Cerebellar nuclear complex (tissue), 1 donor: ENCODE data around the gene TRIM40.
"Not testable (repeated sequence)": the region's sequence is repeated elsewhere in the genome, so short reads cannot be mapped to it uniquely, and the experiment has no call there.

Experiments
- DNase-seq, 2 experiments: peaks; one replicate each; lab custom pipeline; 2025; lab: John Stamatoyannopoulos, UW

TRIM40 gene

DNA sequence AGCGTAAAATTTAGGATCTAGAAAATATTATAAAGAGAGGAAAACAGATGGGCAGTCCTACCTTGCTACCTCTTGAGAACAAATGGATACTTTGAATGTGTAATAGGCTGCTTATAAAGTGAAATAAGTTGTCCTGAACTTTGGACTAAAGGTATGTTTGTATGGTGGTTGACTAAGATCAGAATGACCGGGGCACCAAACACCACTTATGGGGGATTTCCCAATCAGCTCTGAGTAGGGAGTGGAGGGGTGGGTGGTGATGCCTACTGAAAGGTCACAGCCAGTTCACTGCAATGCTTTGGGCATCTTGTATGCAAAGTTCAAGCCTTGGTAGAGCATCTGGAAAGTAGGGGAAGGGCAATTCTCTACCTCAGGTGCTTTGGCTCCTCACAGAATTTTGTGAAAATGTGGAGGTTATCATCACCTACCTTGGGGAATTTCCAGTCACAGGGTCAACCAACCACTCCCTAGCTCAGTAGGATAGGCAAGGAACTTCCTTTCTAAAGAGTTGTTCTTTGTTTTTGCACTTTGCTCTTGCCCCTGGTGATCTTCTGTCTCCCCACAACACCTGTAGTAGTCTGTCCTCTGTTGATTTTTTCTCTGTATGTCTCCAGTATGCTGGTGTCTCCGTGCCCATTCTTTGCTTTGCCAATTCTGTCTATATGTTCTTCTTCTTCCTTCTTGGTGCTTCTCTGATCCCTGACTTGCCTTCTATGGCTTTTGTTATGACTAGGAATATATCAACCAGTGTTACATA lies 22.8 kb upstream of the TRIM40 start, which contains the start of gene TRIM31:
Gene TRIM31 (minus strand): TSS at position 88 of the 757 bp plus-strand sequence. CDS start 285 bp downstream, outside the sequence.
- DNase-seq: no peak

- DNase-seq: no peak
Observed at GRCh38 chr6:30113841-30114240, 22.1 kb upstream of the TRIM40 start.

- no peak for DNase-seq
Observed at GRCh38 chr6:30116724-30117123, 19.2 kb upstream of the TRIM40 start.

GRCh38 chr6:30118691-30119090 lies 17.2 kb upstream of the TRIM40 start:
- not testable (repeated sequence) for DNase-seq

GRCh38 chr6:30121446-30122366 lies 14.2 kb upstream of the TRIM40 start:
- DNase-seq: no peak

DNA sequence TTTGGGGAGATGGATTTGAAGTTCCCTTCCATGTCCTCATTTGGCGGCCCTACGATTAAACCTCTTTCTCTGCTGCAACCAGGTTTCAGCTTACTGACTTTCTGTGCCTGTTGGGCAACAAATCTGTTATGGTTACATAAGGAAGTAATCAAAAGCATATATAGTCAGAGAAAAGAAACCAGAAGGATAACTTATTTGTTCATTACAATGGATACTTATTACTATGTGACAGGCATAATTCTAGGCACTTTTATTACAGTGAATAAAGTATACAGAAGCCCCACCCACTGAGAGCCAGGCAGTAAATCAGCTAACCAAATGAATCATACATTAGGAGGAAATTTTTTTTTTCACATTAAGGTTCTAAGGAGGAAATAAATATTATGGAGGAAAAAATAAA lies 13.4 kb upstream of the TRIM40 start:
- DNase-seq: no peak

GRCh38 chr6:30127238-30128093 lies 8.5 kb upstream of the TRIM40 start:
- no peak for DNase-seq

- DNase-seq: no peak
Observed at GRCh38 chr6:30129265-30130178, 6.4 kb upstream of the TRIM40 start.

GRCh38 chr6:30130179-30130679 lies 5.7 kb upstream of the TRIM40 start:
- DNase-seq: no peak

DNA sequence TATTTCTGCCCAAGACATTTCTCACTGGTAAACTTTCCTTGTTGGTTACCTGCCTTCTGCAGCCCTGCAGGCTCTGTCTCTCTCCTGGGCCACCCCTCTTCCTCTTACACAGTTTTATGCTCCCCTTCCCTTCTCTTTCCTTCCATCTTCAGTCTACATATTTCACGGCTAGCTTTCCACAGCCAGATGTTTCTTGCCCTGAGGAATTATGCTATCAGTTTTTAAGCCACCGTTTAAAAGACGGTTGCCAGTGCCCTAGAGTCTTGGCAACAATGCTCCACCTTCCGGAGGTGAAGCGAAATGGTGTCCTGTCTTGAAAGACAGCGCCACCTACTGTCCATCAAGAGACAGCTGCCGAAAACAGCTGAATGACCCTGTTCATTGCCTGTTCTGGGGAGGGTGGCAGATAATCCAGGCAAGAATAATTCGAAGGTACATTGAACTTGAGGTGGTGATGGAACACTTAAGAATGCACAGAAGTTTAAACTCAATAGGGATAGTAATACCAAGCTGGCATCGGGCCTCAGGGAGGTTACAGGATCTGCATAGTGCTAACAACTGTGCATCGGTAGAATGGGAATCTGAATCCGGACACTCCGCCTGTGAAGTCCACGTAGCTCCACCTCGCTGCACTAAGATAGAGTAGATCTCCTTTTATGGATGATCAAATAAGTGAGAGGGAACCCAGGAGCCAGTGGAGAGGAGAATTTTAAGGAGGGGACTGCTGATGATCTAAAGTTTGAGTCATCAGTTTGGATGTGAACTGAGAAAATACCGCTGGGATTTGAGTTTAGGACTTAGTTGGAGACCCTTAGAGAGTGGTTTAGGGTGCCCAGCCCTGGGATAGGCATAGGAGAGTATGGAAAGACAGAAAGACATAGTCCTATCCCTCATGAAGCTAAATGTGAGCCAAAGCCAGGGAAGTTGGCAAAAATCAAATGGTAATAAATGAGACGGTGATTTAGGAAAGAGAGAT lies 4.8 kb upstream of the TRIM40 start:
- peak; percentile 7 to 12 for DNase-seq

GRCh38 chr6:30131947-30132497 lies 3.9 kb upstream of the TRIM40 start:
- no peak for DNase-seq

DNA sequence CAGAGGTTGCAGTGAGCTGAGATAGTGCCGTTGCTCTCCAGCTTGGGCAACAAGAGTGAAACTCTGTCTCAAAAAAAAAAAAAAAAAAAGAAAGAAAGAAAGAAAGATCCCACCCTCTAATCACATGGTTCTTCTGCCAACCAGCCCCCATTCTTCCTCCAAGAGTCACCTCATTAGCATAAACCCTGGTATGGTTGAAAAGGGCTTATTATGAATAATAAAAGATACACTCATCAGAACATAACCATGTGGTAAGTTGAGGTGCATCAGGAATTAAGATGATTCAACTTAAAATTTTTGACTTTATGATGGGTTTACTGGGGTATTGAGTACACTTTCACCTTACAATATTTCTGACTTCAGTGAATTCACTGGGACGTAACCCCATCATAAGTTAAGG lies 793 bp upstream of the TRIM40 start:
- no peak for DNase-seq

- no peak for DNase-seq
Observed at GRCh38 chr6:30136570-30137286, 788 bp downstream of the TRIM40 start.

DNA sequence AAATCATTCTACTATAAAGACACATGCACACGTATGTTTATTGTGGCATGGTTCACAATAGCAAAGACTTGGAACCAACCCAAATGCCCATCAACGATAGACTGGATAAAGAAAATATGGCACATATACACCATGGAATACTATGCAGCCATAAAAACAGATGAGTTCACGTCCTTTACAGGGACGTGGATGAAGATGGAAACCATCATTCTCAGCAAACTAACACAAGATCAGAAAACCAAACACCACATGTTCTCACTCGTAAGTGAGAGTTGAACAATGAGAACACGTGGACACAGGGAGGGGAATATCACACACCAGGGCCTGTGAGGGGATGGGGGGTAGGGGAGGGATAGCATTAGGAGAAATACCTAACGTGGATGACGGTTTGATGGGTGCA lies 4.3 kb downstream of the TRIM40 start:
- not testable (repeated sequence) for DNase-seq

DNA sequence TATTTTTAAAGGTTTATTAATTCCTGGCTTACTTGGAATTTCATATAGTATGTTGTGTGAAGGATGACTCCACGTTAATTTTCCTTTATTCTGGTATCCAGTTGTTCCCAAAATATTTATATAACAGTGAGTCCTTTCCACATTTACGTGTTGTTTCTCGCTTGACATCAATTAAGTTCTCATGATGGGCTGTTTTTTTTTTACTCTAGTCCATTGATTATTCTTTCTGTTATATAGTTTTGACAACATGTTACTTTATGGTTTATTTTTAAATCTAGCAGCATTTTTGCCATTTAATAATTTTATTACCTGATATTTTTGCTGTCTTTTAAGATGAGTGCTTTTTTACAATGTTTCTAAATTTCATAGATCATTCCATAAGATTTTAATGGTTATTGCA lies 6.7 kb downstream of the TRIM40 start:
- no peak for DNase-seq

DNA sequence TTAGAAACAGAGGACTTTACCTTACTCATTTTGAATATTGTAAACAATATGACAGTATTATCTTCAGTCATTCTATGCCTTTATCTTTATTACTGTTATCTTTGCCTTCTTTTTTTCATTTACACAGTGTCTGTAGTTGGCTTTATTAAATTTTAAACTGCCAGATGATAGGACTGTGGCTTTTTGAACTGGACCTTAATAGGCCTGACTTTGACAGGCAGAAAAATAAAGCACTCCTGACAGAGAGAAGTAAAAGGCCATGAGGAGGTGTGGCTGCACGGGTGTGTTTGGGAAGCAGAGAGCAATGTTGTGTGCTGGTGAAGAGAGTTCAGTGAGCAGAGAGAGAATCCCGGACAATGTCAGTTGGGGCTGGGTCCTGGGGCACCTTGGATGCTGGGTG lies 7.8 kb downstream of the TRIM40 start:
- no peak for DNase-seq

GRCh38 chr6:30144811-30145210 lies 8.9 kb downstream of the TRIM40 start:
- no peak for DNase-seq

DNA sequence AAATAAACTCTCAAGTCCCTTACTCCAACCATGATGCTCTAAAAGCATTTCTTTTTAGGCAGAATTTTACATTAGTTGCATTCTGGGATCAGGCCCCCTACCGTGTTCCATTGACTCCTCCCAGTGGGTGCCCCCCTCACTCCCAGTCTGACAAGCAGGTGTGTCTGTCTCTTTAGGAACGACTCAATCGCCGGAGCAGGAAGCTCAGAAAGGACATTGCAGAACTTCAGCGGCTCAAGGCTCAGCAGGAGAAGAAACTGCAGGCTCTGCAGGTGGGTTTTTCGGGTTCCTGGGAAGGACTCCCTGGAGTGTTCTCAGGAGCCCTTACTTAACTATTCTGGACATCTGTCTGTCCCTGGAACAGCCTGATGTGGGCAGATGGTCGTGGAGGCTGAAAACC lies 9.9 kb downstream of the TRIM40 start:
- no peak for DNase-seq

GRCh38 chr6:30147096-30147495 lies 11.2 kb downstream of the TRIM40 start:
- no peak for DNase-seq
